ENCODE results near the gene IL11. TPM values are rescaled to one million over a fixed set of nuclear protein-coding genes. Genes with fewer than 3 reads are reported as not detected.

The IL11 gene
- total RNA-seq, 1 donor from 2014 or later, result 183 TPM

GRCh38 chr19:55339889-55340783 is 30.1 kb downstream of the IL11 start:
- Mint-ChIP-seq H3K4me1 (ENCODE audit: low read depth, unreplicated experiment) (peaks cover 12% of the 10 kb centered on the region), H3K36me3 (ENCODE audit: low read depth, unreplicated experiment) (peaks cover 8% of the 10 kb centered on the region), H3K27me3 (ENCODE audit: low read depth, unreplicated experiment) (no peaks in the 10 kb centered on the region), H3K27ac (ENCODE audit: unreplicated experiment) (peak overlapping the region; percentile 83), H3K9me3 (ENCODE audit: unreplicated experiment) (peaks cover 3% of the 10 kb centered on the region), H3K4me3 (ENCODE audit: unreplicated experiment) (peak overlapping the region; percentile 95)
- peak overlapping the region; percentile 32 for H2AFZ ChIP-seq (ENCODE audit: low read depth, low read length)
- H4K20me1 ChIP-seq (ENCODE audit: insufficient read depth, low read length), result peaks cover 6% of the 10 kb centered on the region
- H3K4me1 ChIP-seq (ENCODE audit: insufficient read depth, low read length), result peaks cover 25% of the 10 kb centered on the region
- peak overlapping the region; percentile 70 for H3K27ac ChIP-seq (ENCODE audit: low read depth, low read length)
- peak overlapping the region; percentile 92 for H3K9ac ChIP-seq (ENCODE audit: low read length)
- DNase-seq (ENCODE audit: low read depth), result no peak
- H3K36me3 ChIP-seq (ENCODE audit: insufficient read depth, low read length), result no peaks in the 10 kb centered on the region
- no peak for TF ChIP-seq EZH2 (IDR thresholded peaks at IDR 0.05; ENCODE audit: insufficient read depth, low read length)
- no peak for TF ChIP-seq CTCF (IDR thresholded peaks at IDR 0.05; ENCODE audit: insufficient read depth, low read depth, low read length)
- H3K27me3 ChIP-seq (ENCODE audit: insufficient read depth, low read length), result peaks cover 4% of the 10 kb centered on the region
- peak overlapping the region; percentile 69 for H3K4me3 ChIP-seq (ENCODE audit: insufficient read depth, low read depth, low read length)
- no peaks in the 10 kb centered on the region for H3K9me3 ChIP-seq (ENCODE audit: insufficient read depth, low read depth, low read length)
- FAIRE-seq, result no peak
- H3K4me2 ChIP-seq (ENCODE audit: low read length), result peak overlapping the region; percentile 100
- peaks cover 10% of the 10 kb centered on the region for H3K79me2 ChIP-seq (ENCODE audit: insufficient read depth, low read length)

GRCh38 chr19:55339105-55339888 is 31.0 kb downstream of the IL11 start, which contains the start of gene KMT5C:
KMT5C (plus strand) TSS chr19:55339876; CDS start chr19:55341937, 2,061 bp downstream.
- Mint-ChIP-seq H3K9me3 (ENCODE audit: unreplicated experiment) (peaks cover 3% of the 10 kb centered on the region), H3K27me3 (ENCODE audit: low read depth, unreplicated experiment) (no peaks in the 10 kb centered on the region), H3K4me1 (ENCODE audit: low read depth, unreplicated experiment) (peaks cover 9% of the 10 kb centered on the region), H3K4me3 (ENCODE audit: unreplicated experiment) (peak within 1 kb of the TSS; percentile 95), H3K27ac (ENCODE audit: unreplicated experiment) (peak within 1 kb of the TSS; percentile 99), H3K36me3 (ENCODE audit: low read depth, unreplicated experiment) (peaks cover 6% of the 10 kb centered on the region)
- H3K36me3 ChIP-seq (ENCODE audit: insufficient read depth, low read length), result no peaks in the 10 kb centered on the region
- peaks cover 23% of the 10 kb centered on the region for H3K4me1 ChIP-seq (ENCODE audit: insufficient read depth, low read length)
- peak within 1 kb of the TSS; percentile 77 for H2AFZ ChIP-seq (ENCODE audit: low read depth, low read length)
- peak within 1 kb of the TSS; percentile 98 for H3K27ac ChIP-seq (ENCODE audit: low read depth, low read length)
- H3K79me2 ChIP-seq (ENCODE audit: insufficient read depth, low read length), result peaks cover 10% of the 10 kb centered on the region
- H3K27me3 ChIP-seq (ENCODE audit: insufficient read depth, low read length), result peaks cover 4% of the 10 kb centered on the region
- peak within 1 kb of the TSS; percentile 69 for H3K4me3 ChIP-seq (ENCODE audit: insufficient read depth, low read depth, low read length)
- H4K20me1 ChIP-seq (ENCODE audit: insufficient read depth, low read length), result peaks cover 6% of the 10 kb centered on the region
- no peaks in the 10 kb centered on the region for H3K9me3 ChIP-seq (ENCODE audit: insufficient read depth, low read depth, low read length)
- H3K4me2 ChIP-seq (ENCODE audit: low read length), result peak within 1 kb of the TSS; percentile 100
- no peak for TF ChIP-seq CTCF (IDR thresholded peaks at IDR 0.05; ENCODE audit: insufficient read depth, low read depth, low read length)
- no peak for TF ChIP-seq EZH2 (IDR thresholded peaks at IDR 0.05; ENCODE audit: insufficient read depth, low read length)
- FAIRE-seq (peak; percentile 88), DNase-seq (ENCODE audit: low read depth) (peak; percentile 100)
- peak within 1 kb of the TSS; percentile 95 for H3K9ac ChIP-seq (ENCODE audit: low read length)
